ENCODE results near the gene MAD1L1. TPM values are rescaled to one million over a fixed set of nuclear protein-coding genes. Genes with fewer than 3 reads are reported as not detected.

The MAD1L1 gene
- total and polyA plus RNA-seq, 2 of the 13 experiments (the other 11 are each of a cell fraction or from before 2014, with no cell fraction given): 17.4 to 64.7 TPM

GRCh38 chr7:2158331-2159175, 74.2 kb downstream of the MAD1L1 start:
- H3K27me3 ChIP-seq (ENCODE audit: control insufficient read depth in 1 of 2, insufficient read depth in 2 of 2, low read length in 2 of 2): no peaks in the 10 kb centered on the region
- no TSS peak for BruUV-seq (replicated peaks)
- no peak overlapping the region for H3K9ac ChIP-seq (ENCODE audit: insufficient read depth, low read depth, low read length)
- no peak for DNase-seq (ENCODE audit: low spot score)
- ChIA-PET CTCF (ENCODE audit: low intra/inter-chr PET ratio, low total read pairs) (no interaction called here), POLR2A (no interaction called here)
- WGBS (ENCODE audit: low lambda C conversion rate): 95% methylated on average over 8 of the region's 13 CpGs
- no peak for FAIRE-seq
- H3K4me1 ChIP-seq (ENCODE audit: insufficient read depth, low read length): peaks cover 55% of the 10 kb centered on the region
- in situ Hi-C loops (cut with HindIII; ENCODE audit: extremely low pct_ligation_motif_present, low pct_unique_long_range_greater_than_20kb): no loop called here
- no peak for ATAC-seq
- intact Hi-C loops (cut with micrococcal nuclease; ENCODE audit: unreplicated experiment): loop anchor here (10.0 kb wide), 1 partner anchor 54 kb away; no protein-coding TSS in a partner anchor
- H3K9me3 ChIP-seq (ENCODE audit: low read length): no peaks in the 10 kb centered on the region
- no peak overlapping the region for H3K4me3 ChIP-seq (replicated peaks in 1 of 3; ENCODE audit: insufficient read depth in 1 of 3, low read depth in 2 of 3, low read length in 3 of 3)
- peaks cover 1 to 21% of the 10 kb centered on the region in 2 experiments; a peak in 3 of 5 replicates for H3K36me3 ChIP-seq (replicated peaks in 1 of 2; ENCODE audit: control insufficient read depth in 1 of 2, insufficient read depth in 2 of 2, low read length in 2 of 2)
- H2AFZ ChIP-seq (ENCODE audit: low read length): no peak overlapping the region
- no peaks in the 10 kb centered on the region for H4K20me1 ChIP-seq (ENCODE audit: insufficient read depth, low read length)
- peaks cover 6% of the 10 kb centered on the region for H3K79me2 ChIP-seq (ENCODE audit: insufficient read depth, low read length)
- H3K4me2 ChIP-seq (ENCODE audit: low read depth, low read length): no peak overlapping the region
- H3K27ac ChIP-seq (ENCODE audit: extremely low read length, insufficient read depth, low read length): no peak overlapping the region
- TF ChIP-seq GLI4 (CRISPR knock-in tag; IDR thresholded peaks at IDR 0.05; ENCODE audit: borderline replicate concordance) (no peak), ZNF296 (CRISPR knock-in tag; conservative IDR thresholded peaks at IDR 0.05) (no peak), CEBPG (CRISPR knock-in tag; IDR thresholded peaks at IDR 0.05) (0 out of 2 replicates have a peak, but pooled peaks have one; percentile 5), ZBTB10 (CRISPR knock-in tag; IDR thresholded peaks at IDR 0.05; ENCODE audit: borderline replicate concordance) (no peak), ZNF441 (CRISPR knock-in tag; IDR thresholded peaks at IDR 0.05; ENCODE audit: borderline replicate concordance) (no peak), ATF4 (CRISPR knock-in tag; IDR thresholded peaks at IDR 0.05) (peak in 1 of 2 experiments; percentile 19; a peak in 1 of 4 replicates), SMARCC2 (IDR thresholded peaks at IDR 0.05) (no peak), ARNT (IDR thresholded peaks at IDR 0.05) (no peak), MAFG (CRISPR knock-in tag; IDR thresholded peaks at IDR 0.05) (no peak), HNRNPH1 (optimal IDR thresholded peaks at IDR 0.05; ENCODE audit: low read depth, low read length) (no peak), MED13 (CRISPR knock-in tag; IDR thresholded peaks at IDR 0.05) (no peak), RBM22 (optimal IDR thresholded peaks at IDR 0.05; ENCODE audit: low read length) (no peak), PHF5A (CRISPR knock-in tag; IDR thresholded peaks at IDR 0.05; ENCODE audit: low read depth, unreplicated experiment) (no peak), MLXIP (CRISPR knock-in tag; IDR thresholded peaks at IDR 0.05; ENCODE audit: borderline replicate concordance) (no peak), ZNF563 (CRISPR knock-in tag; IDR thresholded peaks at IDR 0.05) (no peak), KMT2A (CRISPR knock-in tag; IDR thresholded peaks at IDR 0.05) (no peak)

Data from HepG2 (cell line).